Caco-2 (cell line): Measurements from ENCODE around the gene LRP1-AS. TPM values are rescaled to one million over a fixed set of nuclear protein-coding genes. Genes with fewer than 3 reads are reported as not detected.

Source experiments
- BruUV-seq: library from RNA; stranded (reverse); fragments of 400-500 nt; replicated peaks from 2 replicates; lab custom pipeline; 2021; lab: Mats Ljungman, UMichigan
- CTCF ChIA-PET: fragments of 300-600 bp; sonication (Branson Sonifier 250); formaldehyde crosslinking; loops from one replicate; lab custom pipeline; 2022; ENCODE audit warnings: antibody characterized with exemption; lab: Charles Lee
- POLR2A ChIA-PET: fragments of 300-600 bp; sonication (Branson Sonifier 250); formaldehyde crosslinking; loops from one replicate; lab custom pipeline; 2022; ENCODE audit warnings: antibody characterized with exemption; lab: Charles Lee
- DNase-seq, 2 experiments: peaks; one replicate each; pipeline versions ENCODE4 v3.0.0 to v3.0.0-alpha.2; 2020 to 2022
- H3K27me3 ChIP-seq: replicated peaks from 2 replicates; pipeline ENCODE4 v1.6.0; 2011; ENCODE audit warnings: low read length; ENCODE audit not compliant: control insufficient read depth, insufficient read depth
- H3K36me3 ChIP-seq: 2 replicates; pipeline ENCODE4 v1.5.1; 2011; ENCODE audit warnings: low read length; ENCODE audit not compliant: control insufficient read depth, insufficient read depth
- H3K4me1 ChIP-seq: fragments of 250-450 bp; sonication (Bioruptor Pico); 2 replicates; pipeline ENCODE4 v1.5.1; 2020; ENCODE audit warnings: mild to moderate bottlenecking
- H3K4me3 ChIP-seq: 2 replicates; pipeline ENCODE4 v1.5.1; 2011; ENCODE audit warnings: low read depth, mild to moderate bottlenecking, control low read depth, low read length
- H3K9me3 ChIP-seq: fragments of 250-450 bp; sonication (Bioruptor Pico); 2 replicates; pipeline ENCODE4 v1.5.1; 2020; ENCODE audit warnings: mild to moderate bottlenecking, moderate library complexity
- H3K27ac Mint-ChIP-seq: one replicate; pipeline ENCODE4 v1.8.0; 2022; ENCODE audit warnings: mixed read lengths; ENCODE audit not compliant: unreplicated experiment
- H3K27me3 Mint-ChIP-seq: one replicate; pipeline ENCODE4 v1.8.0; 2022; ENCODE audit warnings: mixed read lengths; ENCODE audit not compliant: insufficient read depth, unreplicated experiment
- H3K36me3 Mint-ChIP-seq: one replicate; pipeline ENCODE4 v1.8.0; 2022; ENCODE audit warnings: mild to moderate bottlenecking, mixed read lengths; ENCODE audit not compliant: insufficient read depth, unreplicated experiment
- H3K4me1 Mint-ChIP-seq: one replicate; pipeline ENCODE4 v1.8.0; 2022; ENCODE audit warnings: low read depth, mixed read lengths; ENCODE audit not compliant: unreplicated experiment
- H3K4me3 Mint-ChIP-seq: one replicate; pipeline ENCODE4 v1.8.0; 2022; ENCODE audit warnings: mild to moderate bottlenecking, moderate library complexity, mixed read lengths; ENCODE audit not compliant: unreplicated experiment
- H3K9me3 Mint-ChIP-seq: one replicate; pipeline ENCODE4 v1.8.0; 2022; ENCODE audit warnings: mixed read lengths; ENCODE audit not compliant: unreplicated experiment
- CTCF ChIP-seq, 2 experiments: fragments of 200-600 bp in 1 of 2; IDR thresholded peaks; 1 replicate in 1 of 2; 2 replicates in 1 of 2; pipeline versions ENCODE4 v1.5.1 to v1.8.0; 2011 to 2022; ENCODE audit warnings: antibody characterized with exemption in 1 of 2, control low read depth in 1 of 2, inconsistent platforms in 1 of 2, low read depth in 1 of 2, low read length in 1 of 2, mild to moderate bottlenecking in 1 of 2, moderate library complexity in 1 of 2; ENCODE audit not compliant: insufficient read depth in 1 of 2, severe bottlenecking in 1 of 2, unreplicated experiment in 1 of 2
- intact Hi-C: fragments of 100-400 bp; cut with micrococcal nuclease; formaldehyde crosslinking; loops from one replicate; pipeline ENCODE4 v1.10.0; 2022; ENCODE audit not compliant: unreplicated experiment
- total RNA-seq: library from RNA; stranded (reverse); gene quantifications from 2 replicates; pipeline ENCODE4 v1.2.3, GENCODE V29; 2022

LRP1-AS gene
- total RNA-seq, 1 experiment from 2014 or later = not detected

- intact Hi-C loops = loop anchor here (2.0 kb wide), 1 partner anchor 61 kb away; a partner anchor contains a TSS
- ChIA-PET POLR2A (no interaction called here), CTCF (interaction anchor here (0.6 to 2.8 kb wide), 6 partner anchors 29 to 76 kb away, joined by 5 to 20 read pairs (median 7); partner anchors contain the start of genes LRP1 and LRP1-AS)
- H3K27me3 Mint-ChIP-seq = no peaks in the 10 kb centered on the region
- peaks cover 62% of the 10 kb centered on the region for H3K36me3 Mint-ChIP-seq
- Histone ChIP-seq H3K27me3 (no peaks in the 10 kb centered on the region), H3K36me3 (peaks cover 16% of the 10 kb centered on the region), H3K9me3 (no peaks in the 10 kb centered on the region), H3K4me1 (no peaks in the 10 kb centered on the region), H3K4me3 (no peak overlapping the region)
- TF ChIP-seq CTCF (IDR thresholded peaks at IDR 0.05; ENCODE audit: insufficient read depth in 1 of 2, low read depth in 1 of 2, low read length in 1 of 2, severe bottlenecking in 1 of 2, unreplicated experiment in 1 of 2) = no peak
- H3K4me1 Mint-ChIP-seq = peaks cover under 1% of the 10 kb centered on the region
- H3K27ac Mint-ChIP-seq = no peak overlapping the region
- H3K4me3 Mint-ChIP-seq = no peak overlapping the region
- no peaks in the 10 kb centered on the region for H3K9me3 Mint-ChIP-seq
- no TSS peak for BruUV-seq
- DNase-seq = no peak
Measured at GRCh38 chr12:57176139-57176477, 28.7 kb upstream of the LRP1-AS start.

GRCh38 chr12:57175428-57176138 is 28.2 kb upstream of the LRP1-AS start:
- Histone ChIP-seq H3K9me3 (no peaks in the 10 kb centered on the region), H3K4me3 (no peak overlapping the region), H3K4me1 (no peaks in the 10 kb centered on the region), H3K36me3 (peaks cover 15% of the 10 kb centered on the region), H3K27me3 (no peaks in the 10 kb centered on the region)
- Mint-ChIP-seq H3K4me1 (no peaks in the 10 kb centered on the region), H3K27me3 (no peaks in the 10 kb centered on the region), H3K27ac (no peak overlapping the region), H3K9me3 (no peaks in the 10 kb centered on the region), H3K4me3 (no peak overlapping the region), H3K36me3 (peaks cover 61% of the 10 kb centered on the region)
- TF ChIP-seq CTCF (IDR thresholded peaks at IDR 0.05; ENCODE audit: insufficient read depth in 1 of 2, low read depth in 1 of 2, low read length in 1 of 2, severe bottlenecking in 1 of 2, unreplicated experiment in 1 of 2) = peak; percentile 61 to 63
- ChIA-PET POLR2A (no interaction called here), CTCF (interaction anchor here (0.6 to 2.8 kb wide), 7 partner anchors 16 to 77 kb away, joined by 3 to 20 read pairs (median 6); partner anchors contain the start of genes LRP1 and LRP1-AS)
- intact Hi-C loops = loop anchor here (2.0 kb wide), 1 partner anchor 61 kb away; a partner anchor contains a TSS
- BruUV-seq = no TSS peak
- peak; percentile 55 to 75 for DNase-seq

- Histone ChIP-seq H3K27me3 (no peaks in the 10 kb centered on the region), H3K4me3 (no peak overlapping the region), H3K9me3 (no peaks in the 10 kb centered on the region), H3K36me3 (peaks cover 15% of the 10 kb centered on the region), H3K4me1 (no peaks in the 10 kb centered on the region)
- DNase-seq = no peak
- intact Hi-C loops = loop anchor here (1.0 kb wide), 2 partner anchors 26 to 46 kb away; partner anchors contain the start of gene LRP1-AS
- no peak overlapping the region for H3K4me3 Mint-ChIP-seq
- CTCF ChIA-PET = interaction anchor here (0.6 to 3.5 kb wide), 5 partner anchors 9 to 95 kb away, joined by 3 to 21 read pairs (median 3); partner anchors contain the start of genes LRP1 and NEMP1
- H3K27ac Mint-ChIP-seq = no peak overlapping the region
- no peaks in the 10 kb centered on the region for H3K9me3 Mint-ChIP-seq
- no TSS peak for BruUV-seq
- H3K27me3 Mint-ChIP-seq = no peaks in the 10 kb centered on the region
- POLR2A ChIA-PET = interaction anchor here (0.6 kb wide), 1 partner anchor 40 kb away, joined by 10 read pairs; no protein-coding TSS in a partner anchor
- no peaks in the 10 kb centered on the region for H3K4me1 Mint-ChIP-seq
- H3K36me3 Mint-ChIP-seq = peaks cover 49% of the 10 kb centered on the region
- no peak for TF ChIP-seq CTCF (IDR thresholded peaks at IDR 0.05; ENCODE audit: insufficient read depth in 1 of 2, low read depth in 1 of 2, low read length in 1 of 2, severe bottlenecking in 1 of 2, unreplicated experiment in 1 of 2)
Measured at GRCh38 chr12:57173683-57174082, 26.3 kb upstream of the LRP1-AS start.
